GM12873 (cell line): Measurements from ENCODE around the gene JAML.

Source experiments
- CTCF ChIP-seq: IDR thresholded peaks from 2 replicates; pipeline ENCODE4 v1.5.1; 2012; ENCODE audit warnings: low read depth, mild to moderate bottlenecking, moderate library complexity, low read length, control low read depth; ENCODE audit not compliant: insufficient read depth; ENCODE audit errors: missing control alignments

Gene JAML

GRCh38 chr11:118148856-118149255 is 76.0 kb downstream of the JAML start:
- TF ChIP-seq CTCF, result no peak

GRCh38 chr11:118148240-118148639 is 76.6 kb downstream of the JAML start:
- no peak for TF ChIP-seq CTCF

- no peak for TF ChIP-seq CTCF
These were observed 77.3 kb downstream of the JAML start for GRCh38 chr11:118147502-118147901.

- TF ChIP-seq CTCF, result no peak
These were observed 78.3 kb downstream of the JAML start for GRCh38 chr11:118146554-118146953.

GRCh38 chr11:118145285-118146227 is 79.3 kb downstream of the JAML start:
- peak; percentile 88 for TF ChIP-seq CTCF

- TF ChIP-seq CTCF, result no peak
These were observed 80.2 kb downstream of the JAML start for GRCh38 chr11:118144301-118145268.
